Psoas muscle (tissue), 8 donors: ENCODE data around the gene RGS12. TPM values are rescaled to one million over a fixed set of nuclear protein-coding genes. Genes with fewer than 3 reads are reported as not detected.
A peak's percentile ranks its signal among the peaks of the same experiment; 100 is the strongest.

Experiments
- ATAC-seq, 4 donors: fragments of 200-7000 bp; cut with Tn5 transposase; one replicate each; pipeline ENCODE4 v1.9.1; 2020; ENCODE audit warnings: moderate library complexity in 3 of 4, mild to moderate bottlenecking in 2 of 4
- DNase-seq, 2 donors: peaks; one replicate each; pipeline ENCODE4 v3.0.0-alpha.2; 2020
- H3K27ac ChIP-seq: fragments of 200-600 bp; one replicate; pipeline ENCODE4 v1.8.0; 2022
- H3K27me3 ChIP-seq, 3 donors: fragments of 200-600 bp in 1 of 3; one replicate each; pipeline versions ENCODE4 v1.6.1 to v1.8.0; 2013 to 2022; ENCODE audit warnings: low read length in 2 of 3, mild to moderate bottlenecking in 2 of 3, moderate library complexity in 1 of 3; ENCODE audit not compliant: insufficient read depth in 3 of 3
- H3K36me3 ChIP-seq, 2 donors: fragments of 200-600 bp in 1 of 2; one replicate each; pipeline versions ENCODE4 v1.6.1 to v1.8.0; 2013 to 2022; ENCODE audit warnings: low read depth in 1 of 2, mild to moderate bottlenecking in 1 of 2, moderate library complexity in 1 of 2; ENCODE audit not compliant: insufficient read depth in 1 of 2
- H3K4me1 ChIP-seq: fragments of 200-600 bp; one replicate; pipeline ENCODE4 v1.8.0; 2022
- H3K4me3 ChIP-seq: fragments of 200-600 bp; one replicate; pipeline ENCODE4 v1.8.0; 2022; ENCODE audit warnings: mild to moderate bottlenecking
- H3K9me3 ChIP-seq: fragments of 200-600 bp; one replicate; pipeline ENCODE4 v1.8.0; 2022
- CTCF ChIP-seq: fragments of 200-600 bp; IDR thresholded peaks from one replicate; pipeline ENCODE4 v1.8.0; 2022; ENCODE audit warnings: antibody characterized with exemption
- WGBS, 3 donors: extraction: QIAGEN DNeasy Blood & Tissue Kit; methylation state at CpG; one replicate each; pipeline versions ENCODE4 v1.1.6 to v1.1.7; 2013; 5-methylcytosine and 5-hydroxymethylcytosine counted together
- intact Hi-C, 2 donors: fragments of 100-400 bp; cut with DNase I; formaldehyde crosslinking; loops; one replicate each; pipeline versions ENCODE4 v1.11.0 to v1.14.2; 2022
- polyA plus RNA-seq, 3 donors: library from polyadenylated mRNA; stranded (reverse); fragments of 200-250 nt; gene quantifications; one replicate each; pipeline ENCODE4 v1.2.3, GENCODE V29; 2013
- total RNA-seq, 4 donors: library from RNA; stranded (reverse); fragmentation: NEBNext Ultra II Directional in 2 of 4; extraction: Animal tissue kit (Norgen Biotek cat#: 25700) in 2 of 4; gene quantifications; one replicate each; pipeline versions ENCODE4 v1.2.1 to v1.2.4, GENCODE V29; 2021 to 2023
- donor health status: healthy with polysubstance abuse.
- donor health status: DM: no; HTN: no; CAD: no; lungs with moderate emphysema.
- donor health status: Bipolar disorder and iron deficiency.
- donor health status: healthy.
- donor health status: DM: yes; HTN: yes; CAD: no.
- donor health status: DM: no; HTN: no; CAD: no.
- donor health status: DM: no; HTN: no; CAD: no.
- donor health status: DM: yes; HTN: yes; CAD: no.

The RGS12 gene
- total and polyA plus RNA-seq, 7 donors, result 7.5 to 29.0 (median 17.6) TPM

GRCh38 chr4:3257103-3257555 lies 35.7 kb upstream of the RGS12 start:
- 67 to 76% (median 70%) methylated on average over 9 of the region's 9 CpGs for WGBS, 3 donors
- peak in 3 of 4 donors; percentile 20 to 66 (median 46) for ATAC-seq
- TF ChIP-seq CTCF, result no peak
- Histone ChIP-seq H3K4me1 (no peaks in the 10 kb centered on the region), H3K9me3 (no peaks in the 10 kb centered on the region), H3K4me3 (no peak overlapping the region), H3K27ac (no peak overlapping the region), H3K36me3 (peaks cover 0 to 16% of the 10 kb centered on the region in 2 donors), H3K27me3 (no peaks in the 10 kb centered on the region)
- DNase-seq, result peak; percentile 13 to 23
- intact Hi-C loops, result no loop called here

DNA sequence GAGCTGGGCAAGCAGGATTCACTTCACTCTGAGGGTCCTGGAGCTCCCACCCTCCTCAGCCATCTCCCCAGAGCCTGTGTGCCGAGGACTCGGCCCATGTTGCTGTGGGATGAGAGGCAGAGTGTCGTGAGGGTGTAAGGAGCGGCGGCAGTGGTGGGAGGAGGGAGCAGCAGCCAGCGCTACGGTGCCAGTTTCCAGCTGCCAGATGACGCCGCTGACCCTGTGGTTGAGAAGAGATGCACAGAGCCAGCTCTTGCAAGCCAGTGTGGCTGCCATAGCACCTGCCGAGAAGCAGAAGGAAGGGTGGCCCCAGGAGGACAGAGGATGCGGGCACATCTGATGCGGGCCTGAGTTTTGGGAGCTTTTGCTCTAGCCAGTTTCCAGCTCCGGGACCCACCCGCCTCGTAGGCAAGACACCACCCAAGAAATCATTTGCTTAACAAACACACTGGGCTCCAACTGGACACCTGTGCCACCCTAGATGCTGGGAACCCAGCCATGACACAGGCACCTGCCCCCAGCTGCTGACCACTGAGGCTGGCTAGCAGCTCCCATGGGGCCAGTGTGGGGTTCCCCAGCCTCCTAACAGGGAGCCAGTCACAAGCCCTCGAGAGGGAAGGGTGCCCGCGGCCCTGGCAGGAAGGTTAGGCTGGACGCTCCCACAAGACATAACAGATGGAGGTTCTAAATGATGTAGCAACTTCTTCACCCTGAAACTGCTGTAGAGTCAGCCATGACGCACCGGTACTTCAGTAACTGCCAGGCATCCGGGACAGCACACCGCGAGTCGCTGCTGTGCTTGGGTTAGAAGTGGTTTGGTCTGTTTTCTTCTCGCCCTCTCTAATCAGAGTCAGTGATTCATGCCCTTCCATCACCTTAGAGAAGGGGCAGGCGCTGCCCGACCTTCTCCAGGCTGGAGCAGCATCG lies 35.0 kb upstream of the RGS12 start:
- H3K27ac ChIP-seq, result no peak overlapping the region
- TF ChIP-seq CTCF, result no peak
- no peaks in the 10 kb centered on the region for H3K4me1 ChIP-seq
- WGBS, 3 donors, result 75 to 90% (median 81%) methylated on average over 29 of the region's 29 CpGs
- no peaks in the 10 kb centered on the region for H3K27me3 ChIP-seq
- no peaks in the 10 kb centered on the region for H3K9me3 ChIP-seq
- peak; percentile 10 to 38 for DNase-seq
- H3K36me3 ChIP-seq, result peaks cover 0 to 16% of the 10 kb centered on the region in 2 donors
- peak in 3 of 4 donors; percentile 42 to 72 (median 48) for ATAC-seq
- intact Hi-C loops, result no loop called here
- H3K4me3 ChIP-seq, result no peak overlapping the region

GRCh38 chr4:3261411-3262207 lies 31.2 kb upstream of the RGS12 start:
- H3K4me3 ChIP-seq, result no peak overlapping the region
- no peaks in the 10 kb centered on the region for H3K4me1 ChIP-seq
- H3K27ac ChIP-seq, result no peak overlapping the region
- no peak for ATAC-seq
- WGBS, 3 donors, result 92% methylated on average over 34 to 35 of the region's 35 CpGs
- intact Hi-C loops, result no loop called here
- TF ChIP-seq CTCF, result no peak
- no peak for DNase-seq
- H3K9me3 ChIP-seq, result no peaks in the 10 kb centered on the region
- no peaks in the 10 kb centered on the region for H3K36me3 ChIP-seq
- no peaks in the 10 kb centered on the region for H3K27me3 ChIP-seq

GRCh38 chr4:3262208-3263052 lies 30.4 kb upstream of the RGS12 start:
- TF ChIP-seq CTCF, result no peak
- Histone ChIP-seq H3K27me3 (no peaks in the 10 kb centered on the region), H3K27ac (no peak overlapping the region), H3K9me3 (no peaks in the 10 kb centered on the region), H3K4me1 (no peaks in the 10 kb centered on the region), H3K36me3 (no peaks in the 10 kb centered on the region), H3K4me3 (no peak overlapping the region)
- intact Hi-C loops, result no loop called here
- ATAC-seq, result no peak
- peak in 1 of 2 donors; percentile 28 for DNase-seq
- 86 to 92% (median 89%) methylated on average over 23 of the region's 23 CpGs for WGBS, 3 donors
